GM19452 (cell line): Measurements from ENCODE around the gene UBE2Q2.
"Not testable (repeated sequence)": the region's sequence is repeated elsewhere in the genome, so short reads cannot be mapped to it uniquely, and the experiment has no call there.

Experiments
- ATAC-seq: cut with Tn5 transposase; IDR thresholded peaks from one replicate; pipeline ENCODE4 v1.9.1; 2021; ENCODE audit not compliant: unreplicated experiment

UBE2Q2 gene

DNA sequence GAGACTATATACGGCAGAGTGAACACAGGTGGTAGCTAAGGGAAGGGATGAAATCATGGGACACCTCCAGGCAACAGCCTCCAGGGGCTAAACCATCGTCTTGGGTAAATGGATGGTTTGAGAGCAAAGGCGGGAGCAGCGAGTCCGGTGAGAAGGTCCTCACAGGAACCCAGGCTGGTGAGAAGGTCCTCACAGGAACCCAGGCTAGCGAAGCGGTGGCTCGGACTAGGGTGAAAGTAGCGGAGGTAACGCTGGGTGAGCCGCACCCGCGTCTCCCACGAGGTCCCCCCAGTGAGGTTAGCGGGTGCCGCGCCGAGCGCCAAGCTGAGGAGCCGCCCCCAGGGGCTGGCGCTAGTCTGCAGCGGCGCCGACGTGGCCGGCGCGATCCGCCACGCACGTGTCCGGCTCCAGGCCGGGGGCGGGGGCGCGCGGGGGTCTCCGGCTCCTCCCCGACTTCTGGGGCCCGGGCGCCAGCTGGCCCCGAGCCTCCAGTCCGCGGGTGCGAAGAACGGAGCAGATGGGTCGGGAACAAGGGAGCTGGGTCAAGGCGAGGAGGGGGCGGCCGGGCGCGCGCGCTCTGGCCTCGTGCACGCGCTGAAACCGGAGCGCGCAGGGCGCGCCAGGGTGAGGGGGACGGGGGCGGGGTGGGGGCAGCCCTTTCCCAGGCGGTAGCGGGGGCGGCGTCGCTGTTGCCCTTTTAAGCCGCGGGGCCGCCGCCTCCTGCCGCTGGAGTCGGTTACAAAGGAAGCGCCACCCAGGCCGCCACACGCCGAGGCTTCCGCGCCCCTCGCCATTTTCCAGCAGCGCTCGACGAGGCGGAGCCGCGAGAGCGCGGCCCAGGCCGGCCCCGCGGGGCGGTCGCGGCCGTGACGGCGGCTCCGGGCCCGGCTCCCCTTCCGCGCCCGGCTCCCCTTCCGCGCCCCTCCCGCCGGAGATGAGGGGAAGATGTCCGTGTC is at the start of gene UBE2Q2:
UBE2Q2 (plus strand) TSS at position 726 of the 956 bp plus-strand sequence; CDS start at position 946, 220 bp downstream.
- ATAC-seq: peak; percentile 43

DNA sequence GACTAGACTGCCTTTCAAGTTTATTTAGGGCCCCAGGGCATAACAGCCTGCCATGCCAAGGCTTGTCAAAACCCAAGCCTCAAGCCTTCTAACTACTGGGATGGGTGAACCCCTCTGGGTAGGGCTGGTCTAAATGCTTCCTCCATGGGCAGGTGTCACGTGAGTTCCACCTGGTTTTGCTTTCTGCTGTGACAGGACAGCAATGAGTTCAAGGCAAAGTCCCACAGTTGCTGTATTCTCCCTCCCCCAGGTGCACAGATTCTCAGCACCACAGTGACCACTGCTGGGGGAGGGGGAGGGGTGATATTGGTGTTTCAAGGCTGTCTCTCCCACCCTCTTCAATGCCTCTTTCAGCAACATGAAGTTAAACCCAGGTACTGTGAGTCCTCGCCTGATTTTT is 46.9 kb upstream of the UBE2Q2 start:
- no peak for ATAC-seq

GRCh38 chr15:75797146-75797545 is 46.1 kb upstream of the UBE2Q2 start:
- ATAC-seq: not testable (repeated sequence)

DNA sequence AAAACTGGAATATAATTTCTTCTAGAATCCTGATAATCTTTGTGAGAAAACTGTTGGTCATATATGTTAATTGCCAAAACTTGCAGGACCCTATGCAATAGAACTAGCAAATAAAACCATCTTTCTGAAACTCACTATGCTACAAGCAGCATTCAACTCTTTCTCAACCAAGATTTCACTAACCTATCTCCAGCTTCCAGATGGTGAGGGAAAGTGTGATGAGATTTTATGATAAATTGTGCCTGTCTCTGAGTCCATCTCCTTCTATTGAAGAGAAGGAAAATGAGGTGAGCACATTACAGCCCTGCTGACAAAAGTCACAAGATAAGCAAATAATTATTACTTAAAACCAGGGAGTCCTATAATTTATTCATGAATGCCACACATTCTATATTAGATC is 44.1 kb upstream of the UBE2Q2 start:
- no peak for ATAC-seq

GRCh38 chr15:75800409-75800808 is 42.8 kb upstream of the UBE2Q2 start:
- ATAC-seq: not testable (repeated sequence)

- ATAC-seq: peak; percentile 53
Observed at GRCh38 chr15:75801859-75802593, 41.2 kb upstream of the UBE2Q2 start.

GRCh38 chr15:75807486-75807885 is 35.8 kb upstream of the UBE2Q2 start:
- ATAC-seq: not testable (repeated sequence)

GRCh38 chr15:75808009-75808408 is 35.2 kb upstream of the UBE2Q2 start:
- ATAC-seq: not testable (repeated sequence)

- ATAC-seq: no peak
Observed at GRCh38 chr15:75808563-75808962, 34.7 kb upstream of the UBE2Q2 start.

DNA sequence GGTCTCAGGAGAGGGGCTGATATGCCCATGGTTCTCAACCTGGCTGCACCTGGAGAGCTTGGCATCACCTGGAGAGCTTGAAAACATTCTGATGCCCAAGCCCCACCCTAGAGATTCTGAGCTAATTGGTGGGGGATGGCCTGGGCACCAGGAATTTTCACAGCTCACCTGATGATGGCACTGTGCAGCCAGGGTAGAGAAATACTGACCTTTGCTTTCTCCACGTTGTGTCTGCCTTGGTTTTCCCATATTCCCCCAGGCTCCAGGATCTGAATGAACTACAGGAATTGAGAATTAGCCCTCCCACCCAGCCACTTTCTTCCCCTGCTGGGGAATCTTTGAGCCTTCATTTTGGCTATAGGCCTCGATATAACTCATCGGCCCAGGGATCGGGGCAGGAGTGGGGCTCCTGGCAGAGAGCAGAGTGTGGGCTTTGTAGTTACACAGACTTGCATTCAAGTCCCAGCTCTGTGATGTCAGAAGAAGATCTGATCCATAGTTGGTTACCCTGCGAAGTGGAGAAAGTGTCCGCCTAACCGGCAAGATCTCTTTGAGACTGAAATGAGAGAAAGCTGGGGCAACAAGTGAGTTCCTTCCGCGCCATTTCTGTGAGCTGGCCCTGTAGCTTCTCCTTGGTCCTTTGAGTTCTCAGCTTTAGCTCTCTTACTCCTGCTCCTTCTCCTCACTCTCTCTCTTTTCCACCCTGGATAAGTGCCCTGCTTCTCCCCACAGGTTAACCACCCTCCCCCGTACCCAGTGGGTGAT is 33.1 kb upstream of the UBE2Q2 start:
- no peak for ATAC-seq

DNA sequence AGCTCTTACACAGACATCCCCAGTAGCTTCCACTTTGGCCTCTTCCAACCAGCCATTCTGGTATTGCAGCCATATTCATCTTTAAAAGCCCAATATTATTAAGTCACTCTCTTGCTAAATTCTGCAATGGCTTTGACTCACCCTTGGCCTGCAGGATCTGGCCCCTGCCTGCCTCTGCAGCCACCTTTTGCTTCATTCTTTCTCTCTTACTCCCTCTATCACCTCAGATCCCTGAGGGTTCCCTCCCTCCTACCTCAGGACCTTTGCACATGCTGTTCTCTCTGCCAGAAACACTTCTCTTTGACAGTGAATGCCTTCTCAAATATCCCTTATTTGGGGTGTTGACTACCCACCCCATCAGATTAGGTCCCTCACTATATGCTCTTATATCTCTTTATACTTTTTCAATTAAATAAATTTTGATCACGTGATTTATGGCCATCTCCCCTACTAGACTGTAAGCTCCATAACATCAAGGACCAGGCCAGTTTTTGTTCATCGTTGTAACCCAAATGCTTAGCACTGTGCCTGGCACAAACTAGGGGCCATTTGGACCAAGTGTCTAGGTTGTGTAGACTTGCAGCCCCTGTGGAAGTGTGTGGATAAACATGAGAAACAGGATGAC is 32.3 kb upstream of the UBE2Q2 start:
- no peak for ATAC-seq

DNA sequence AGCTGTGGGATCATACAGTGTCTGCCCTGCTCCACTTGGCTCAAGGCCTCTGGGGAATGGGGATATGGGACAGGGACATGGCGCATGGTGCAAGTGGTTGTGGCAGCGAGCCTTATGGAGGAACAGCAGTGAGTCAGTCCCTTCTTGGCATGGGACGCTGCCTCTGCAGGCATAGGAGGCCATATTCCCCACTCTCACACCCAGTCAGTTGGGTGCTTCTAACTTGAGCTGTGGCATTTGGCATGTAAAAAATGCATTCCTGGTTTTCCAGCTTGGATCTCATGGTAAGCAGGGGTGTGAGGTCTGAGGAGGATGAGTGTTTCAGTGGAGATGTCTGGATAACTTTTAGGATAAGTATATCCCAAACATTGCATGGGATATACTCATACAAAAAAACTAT is 31.6 kb upstream of the UBE2Q2 start:
- ATAC-seq: no peak

- ATAC-seq: no peak
Observed at GRCh38 chr15:75814794-75815193, 28.5 kb upstream of the UBE2Q2 start.

GRCh38 chr15:75815811-75816719 is 27.2 kb upstream of the UBE2Q2 start:
- ATAC-seq: no peak

DNA sequence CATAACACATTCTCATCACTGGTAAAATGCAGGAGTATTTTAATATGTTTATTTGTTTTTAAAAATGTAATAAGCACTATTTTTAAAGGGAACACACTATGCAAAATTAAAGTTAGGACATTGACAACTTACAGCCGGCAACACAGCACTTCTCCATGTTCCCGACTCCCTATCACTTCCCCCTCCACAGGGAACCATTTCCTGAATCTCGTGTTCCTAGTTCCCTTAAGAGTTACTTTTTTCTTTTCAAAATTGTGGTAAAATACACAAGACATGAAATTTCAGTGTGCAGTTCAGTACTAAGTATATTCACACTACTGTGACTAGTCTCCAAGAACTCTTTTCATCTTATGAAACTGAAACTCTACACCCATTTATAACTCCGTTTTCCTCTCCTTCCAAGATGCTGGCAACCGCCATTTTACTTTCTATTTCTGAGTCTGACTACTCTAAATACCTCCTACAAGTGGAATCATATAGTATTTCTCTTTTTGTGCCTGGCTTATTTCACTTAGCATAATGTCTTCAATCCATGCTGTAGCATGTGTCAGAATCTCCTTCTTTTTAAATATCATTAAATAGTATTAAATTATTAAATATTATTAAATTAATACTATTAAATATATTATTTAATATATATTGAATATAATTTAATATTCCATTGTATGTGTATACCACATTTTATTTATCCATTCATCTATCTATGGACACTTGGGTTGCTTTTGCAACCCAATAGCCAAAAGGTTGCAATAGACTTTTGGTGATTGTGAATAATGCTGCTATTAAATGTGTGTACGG is 25.9 kb upstream of the UBE2Q2 start:
- ATAC-seq: no peak

- ATAC-seq: no peak
Observed at GRCh38 chr15:75820206-75820605, 23.0 kb upstream of the UBE2Q2 start.

GRCh38 chr15:75821786-75822345 is 21.4 kb upstream of the UBE2Q2 start:
- no peak for ATAC-seq

GRCh38 chr15:75822685-75823278 is 20.5 kb upstream of the UBE2Q2 start:
- no peak for ATAC-seq
